CD4-positive, alpha-beta T cell (primary cell): ENCODE data around the gene FGF14. TPM values are rescaled to one million over a fixed set of nuclear protein-coding genes. Genes with fewer than 3 reads are reported as not detected.

Experiments
- ATAC-seq: fragments of 200-7000 bp; cut with Tn5 transposase; one replicate; pipeline ENCODE4 v1.10.0; 2022; ENCODE audit warnings: mild to moderate bottlenecking; ENCODE audit not compliant: poor library complexity
- CTCF ChIA-PET: fragments of 350-600 bp; sonication (Branson Sonifier 250); formaldehyde crosslinking; loops from one replicate; lab custom pipeline; 2021; ENCODE audit warnings: antibody characterized with exemption, inconsistent platforms; lab: Charles Lee
- POLR2A ChIA-PET: fragments of 350-600 bp; sonication (Branson Sonifier 250); formaldehyde crosslinking; loops from one replicate; lab custom pipeline; 2021; ENCODE audit warnings: antibody characterized with exemption, inconsistent platforms; lab: Charles Lee
- DNase-seq, 14 experiments: peaks; one replicate each; pipeline ENCODE4 v3.0.0-alpha.2; 2013 to 2020; ENCODE audit warnings: mixed read lengths in 2 of 14
- H3K27ac ChIP-seq, 2 donors: one replicate each; pipeline versions ENCODE4 v1.5.1 to v1.7.0; 2013; ENCODE audit warnings: low read length in 2 of 2, low read depth in 1 of 2, mild to moderate bottlenecking in 1 of 2
- H3K27me3 ChIP-seq, 2 experiments: 1 replicate in 1 of 2; 2 replicates in 1 of 2; pipeline versions ENCODE4 v1.6.1 to v1.7.0; 2013; ENCODE audit warnings: low read length in 2 of 2, control low read depth in 1 of 2, mild to moderate bottlenecking in 1 of 2, moderate library complexity in 1 of 2; ENCODE audit not compliant: insufficient read depth in 2 of 2, control insufficient read depth in 1 of 2
- H3K36me3 ChIP-seq: one replicate; pipeline ENCODE4 v1.6.1; 2013; ENCODE audit warnings: low read length, control low read depth; ENCODE audit not compliant: insufficient read depth
- H3K4me1 ChIP-seq: one replicate; pipeline ENCODE4 v1.6.1; 2013; ENCODE audit warnings: low read length, control low read depth; ENCODE audit not compliant: insufficient read depth
- H3K4me3 ChIP-seq: one replicate; pipeline ENCODE4 v1.5.1; 2013; ENCODE audit warnings: mild to moderate bottlenecking, low read length, moderate library complexity
- H3K9me3 ChIP-seq, 2 experiments: 1 replicate in 1 of 2; 2 replicates in 1 of 2; pipeline versions ENCODE4 v1.6.1 to v1.7.0; 2013; ENCODE audit warnings: low read length in 2 of 2, mild to moderate bottlenecking in 2 of 2, control low read depth in 1 of 2, moderate library complexity in 1 of 2; ENCODE audit not compliant: control insufficient read depth in 1 of 2, insufficient read depth in 1 of 2
- H3K27ac Mint-ChIP-seq: one replicate; pipeline ENCODE4 v1.8.0; 2020; ENCODE audit warnings: mixed read lengths
- H3K27me3 Mint-ChIP-seq: one replicate; pipeline ENCODE4 v1.8.0; 2021; ENCODE audit warnings: mixed read lengths
- H3K36me3 Mint-ChIP-seq: one replicate; pipeline ENCODE4 v1.8.0; 2021; ENCODE audit warnings: low read depth, mixed read lengths
- H3K4me1 Mint-ChIP-seq: one replicate; pipeline ENCODE4 v1.8.0; 2021; ENCODE audit warnings: low read depth, mixed read lengths
- H3K4me3 Mint-ChIP-seq: one replicate; pipeline ENCODE4 v1.8.0; 2020; ENCODE audit warnings: mild to moderate bottlenecking, mixed read lengths
- H3K9me3 Mint-ChIP-seq: one replicate; pipeline ENCODE4 v1.8.0; 2020; ENCODE audit warnings: mixed read lengths
- CTCF ChIP-seq: fragments of 200-600 bp; IDR thresholded peaks from one replicate; pipeline ENCODE4 v1.8.0; 2022; ENCODE audit warnings: antibody characterized with exemption, mild to moderate bottlenecking
- intact Hi-C, 2 experiments: fragments of 100-400 bp; cut with DNase I in 1 of 2; cut with micrococcal nuclease in 1 of 2; formaldehyde crosslinking; loops; one replicate each; pipeline versions ENCODE4 v1.15.1 to v1.9.0; 2023 to 2025; cut with DNase I, micrococcal nuclease
- total RNA-seq, 174 experiments: library from RNA in 2 of 174; stranded (reverse) in 2 of 174; gene quantifications; one replicate each; pipeline ENCODE4 v1.2.3 and lab custom pipeline; 2021 to 2026

The FGF14 gene
- total RNA-seq, 2 experiments from 2014 or later = not detected

DNA sequence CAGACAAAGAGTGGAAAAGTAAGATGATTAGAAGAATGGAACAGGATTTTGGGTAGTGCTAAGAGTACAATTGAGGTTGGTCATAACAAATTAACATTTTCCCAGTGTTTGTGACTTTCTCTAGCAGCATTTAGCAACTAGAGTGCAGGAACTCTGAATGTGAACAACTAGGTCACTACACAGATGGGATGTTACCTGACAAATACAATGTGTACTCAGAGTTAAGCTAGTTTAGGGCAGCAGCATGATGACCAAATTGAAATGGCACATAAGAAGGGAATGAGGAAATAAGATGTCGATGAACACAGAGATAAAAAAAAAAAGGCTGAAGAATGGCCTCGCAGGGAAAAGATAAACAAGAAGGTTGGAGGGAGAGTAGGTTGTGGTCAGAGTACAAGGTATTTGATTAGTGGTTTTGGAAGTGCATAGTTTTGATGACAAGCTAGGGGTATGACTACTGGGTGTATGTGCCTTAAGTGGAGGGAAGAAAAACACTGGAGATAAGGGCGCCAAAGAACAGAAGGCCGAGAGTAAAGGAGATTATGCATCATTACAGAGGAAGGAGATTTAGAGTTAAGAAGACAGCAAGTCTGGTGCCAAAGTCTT is 381.1 kb downstream of the FGF14 start:
- H3K4me3 Mint-ChIP-seq = no peak overlapping the region
- DNase-seq = no peak
- Histone ChIP-seq H3K27me3 (no peaks in the 10 kb centered on the region), H3K9me3 (peaks cover 0 to 14% of the 10 kb centered on the region in 2 experiments), H3K4me3 (no peak overlapping the region), H3K27ac (no peak overlapping the region), H3K36me3 (no peaks in the 10 kb centered on the region), H3K4me1 (no peaks in the 10 kb centered on the region)
- H3K4me1 Mint-ChIP-seq = no peaks in the 10 kb centered on the region
- POLR2A ChIA-PET = no interaction called here
- H3K27ac Mint-ChIP-seq = no peak overlapping the region
- TF ChIP-seq CTCF = no peak
- intact Hi-C loops = no loop called here
- ATAC-seq = no peak
- H3K36me3 Mint-ChIP-seq = no peaks in the 10 kb centered on the region
- H3K9me3 Mint-ChIP-seq = peaks cover 15% of the 10 kb centered on the region
- CTCF ChIA-PET = interaction anchor here (1.0 kb wide), 1 partner anchor 21 kb away, joined by 3 read pairs; no protein-coding TSS in a partner anchor
- H3K27me3 Mint-ChIP-seq = no peaks in the 10 kb centered on the region

- ChIA-PET POLR2A (no interaction called here), CTCF (no interaction called here)
- no peaks in the 10 kb centered on the region for H3K27me3 ChIP-seq
- Mint-ChIP-seq H3K9me3 (peaks cover 14% of the 10 kb centered on the region), H3K36me3 (no peaks in the 10 kb centered on the region), H3K4me1 (no peaks in the 10 kb centered on the region), H3K4me3 (no peak overlapping the region), H3K27ac (no peak overlapping the region), H3K27me3 (no peaks in the 10 kb centered on the region)
- intact Hi-C loops = no loop called here
- no peak overlapping the region for H3K4me3 ChIP-seq
- no peaks in the 10 kb centered on the region for H3K4me1 ChIP-seq
- peaks cover 0 to 14% of the 10 kb centered on the region in 2 experiments for H3K9me3 ChIP-seq
- ATAC-seq (no peak), DNase-seq (no peak)
- TF ChIP-seq CTCF = no peak
- no peaks in the 10 kb centered on the region for H3K36me3 ChIP-seq
- H3K27ac ChIP-seq = no peak overlapping the region
These were observed 383.1 kb downstream of the FGF14 start for GRCh38 chr13:102018716-102019115.

- TF ChIP-seq CTCF = no peak
- Mint-ChIP-seq H3K4me1 (no peaks in the 10 kb centered on the region), H3K9me3 (peaks cover 14% of the 10 kb centered on the region), H3K4me3 (no peak overlapping the region), H3K27ac (no peak overlapping the region), H3K27me3 (no peaks in the 10 kb centered on the region), H3K36me3 (no peaks in the 10 kb centered on the region)
- intact Hi-C loops = no loop called here
- H3K4me3 ChIP-seq = no peak overlapping the region
- no peaks in the 10 kb centered on the region for H3K27me3 ChIP-seq
- ChIA-PET POLR2A (no interaction called here), CTCF (no interaction called here)
- ATAC-seq (no peak), DNase-seq (no peak)
- no peak overlapping the region for H3K27ac ChIP-seq
- no peaks in the 10 kb centered on the region for H3K36me3 ChIP-seq
- peaks cover 0 to 14% of the 10 kb centered on the region in 2 experiments for H3K9me3 ChIP-seq
- H3K4me1 ChIP-seq = no peaks in the 10 kb centered on the region
These were observed 384.6 kb downstream of the FGF14 start for GRCh38 chr13:102017248-102017647.
